Upper lobe of left lung (tissue), 4 donors: ENCODE data around the gene SMOC2.

Experiments
- EP300 ChIP-seq, 4 donors: sonication (generic); formaldehyde crosslinking; IDR thresholded peaks; one replicate each; pipeline ENCODE4 v1.5.1; 2017; ENCODE audit warnings: antibody characterized with exemption in 4 of 4, control low read depth in 2 of 4
- POLR2A ChIP-seq, 4 donors: fragments of 450-650 bp; IDR thresholded peaks; one replicate each; pipeline ENCODE4 v1.5.1; 2016 to 2017; ENCODE audit warnings: antibody characterized with exemption in 4 of 4, mild to moderate bottlenecking in 2 of 4
- POLR2AphosphoS5 ChIP-seq, 2 donors: sonication (generic); formaldehyde crosslinking; IDR thresholded peaks; one replicate each; pipeline ENCODE4 v1.5.1; 2017; ENCODE audit warnings: antibody characterized with exemption in 2 of 2
- TF ChIP-seq, protein P1 (sequence below), 6 experiments: fragments of 450-650 bp in 4 of 6; fragments of 200-600 bp in 2 of 6; sonication (generic) in 2 of 6; IDR thresholded peaks; one replicate each; pipeline ENCODE4 v1.5.1; 2016 to 2019; ENCODE audit warnings: antibody characterized with exemption in 6 of 6

DNA sequence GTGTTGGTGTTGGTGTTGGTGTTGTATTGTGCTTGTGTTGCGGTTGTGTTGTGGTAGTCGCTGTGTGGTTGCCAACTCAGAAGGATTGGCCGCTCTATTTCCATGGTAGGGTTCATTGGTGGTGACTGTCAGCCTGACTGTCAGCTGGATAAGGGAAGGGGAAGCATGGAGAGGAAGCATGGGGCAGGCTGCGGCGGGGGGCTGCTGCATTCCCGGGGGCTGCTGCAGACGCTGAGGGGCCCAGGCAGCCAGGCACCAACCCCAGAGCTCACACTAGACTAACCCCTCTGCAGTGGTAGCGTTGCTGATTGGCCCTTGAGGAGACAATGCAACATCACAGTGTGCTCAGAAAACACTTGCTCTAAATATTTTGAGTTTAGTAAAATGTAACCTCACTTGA is 199.2 kb downstream of the SMOC2 start:
- TF ChIP-seq, protein P1, sequence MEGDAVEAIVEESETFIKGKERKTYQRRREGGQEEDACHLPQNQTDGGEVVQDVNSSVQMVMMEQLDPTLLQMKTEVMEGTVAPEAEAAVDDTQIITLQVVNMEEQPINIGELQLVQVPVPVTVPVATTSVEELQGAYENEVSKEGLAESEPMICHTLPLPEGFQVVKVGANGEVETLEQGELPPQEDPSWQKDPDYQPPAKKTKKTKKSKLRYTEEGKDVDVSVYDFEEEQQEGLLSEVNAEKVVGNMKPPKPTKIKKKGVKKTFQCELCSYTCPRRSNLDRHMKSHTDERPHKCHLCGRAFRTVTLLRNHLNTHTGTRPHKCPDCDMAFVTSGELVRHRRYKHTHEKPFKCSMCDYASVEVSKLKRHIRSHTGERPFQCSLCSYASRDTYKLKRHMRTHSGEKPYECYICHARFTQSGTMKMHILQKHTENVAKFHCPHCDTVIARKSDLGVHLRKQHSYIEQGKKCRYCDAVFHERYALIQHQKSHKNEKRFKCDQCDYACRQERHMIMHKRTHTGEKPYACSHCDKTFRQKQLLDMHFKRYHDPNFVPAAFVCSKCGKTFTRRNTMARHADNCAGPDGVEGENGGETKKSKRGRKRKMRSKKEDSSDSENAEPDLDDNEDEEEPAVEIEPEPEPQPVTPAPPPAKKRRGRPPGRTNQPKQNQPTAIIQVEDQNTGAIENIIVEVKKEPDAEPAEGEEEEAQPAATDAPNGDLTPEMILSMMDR (IDR thresholded peaks at IDR 0.05): no peak
- TF ChIP-seq POLR2AphosphoS5 (IDR thresholded peaks at IDR 0.05) (no peak), POLR2A (IDR thresholded peaks at IDR 0.05) (no peak), EP300 (IDR thresholded peaks at IDR 0.05) (no peak)
